Measurements from ENCODE around the gene TATDN3.

DNA sequence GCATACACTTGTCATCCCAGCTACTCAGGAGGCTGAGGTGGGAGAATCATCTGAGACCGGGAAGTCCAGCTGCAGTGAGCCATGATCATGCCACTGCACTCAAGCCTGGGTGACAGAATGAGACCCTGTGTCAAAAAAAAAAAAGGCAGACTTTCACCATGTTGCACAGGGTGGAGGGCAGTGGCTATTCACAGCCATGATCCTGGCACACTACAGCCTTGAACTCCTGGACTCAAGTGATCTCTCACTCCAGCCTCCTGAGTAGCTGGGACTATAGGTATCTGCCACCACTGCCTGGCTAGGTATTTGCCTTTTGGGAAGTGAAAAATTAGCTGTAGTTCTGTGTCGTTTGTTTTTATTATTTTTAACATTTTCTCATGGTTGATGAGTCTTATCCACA is 36.7 kb downstream of the TATDN3 start:
- TF ChIP-seq, protein P1, sequence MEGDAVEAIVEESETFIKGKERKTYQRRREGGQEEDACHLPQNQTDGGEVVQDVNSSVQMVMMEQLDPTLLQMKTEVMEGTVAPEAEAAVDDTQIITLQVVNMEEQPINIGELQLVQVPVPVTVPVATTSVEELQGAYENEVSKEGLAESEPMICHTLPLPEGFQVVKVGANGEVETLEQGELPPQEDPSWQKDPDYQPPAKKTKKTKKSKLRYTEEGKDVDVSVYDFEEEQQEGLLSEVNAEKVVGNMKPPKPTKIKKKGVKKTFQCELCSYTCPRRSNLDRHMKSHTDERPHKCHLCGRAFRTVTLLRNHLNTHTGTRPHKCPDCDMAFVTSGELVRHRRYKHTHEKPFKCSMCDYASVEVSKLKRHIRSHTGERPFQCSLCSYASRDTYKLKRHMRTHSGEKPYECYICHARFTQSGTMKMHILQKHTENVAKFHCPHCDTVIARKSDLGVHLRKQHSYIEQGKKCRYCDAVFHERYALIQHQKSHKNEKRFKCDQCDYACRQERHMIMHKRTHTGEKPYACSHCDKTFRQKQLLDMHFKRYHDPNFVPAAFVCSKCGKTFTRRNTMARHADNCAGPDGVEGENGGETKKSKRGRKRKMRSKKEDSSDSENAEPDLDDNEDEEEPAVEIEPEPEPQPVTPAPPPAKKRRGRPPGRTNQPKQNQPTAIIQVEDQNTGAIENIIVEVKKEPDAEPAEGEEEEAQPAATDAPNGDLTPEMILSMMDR (IDR thresholded peaks at IDR 0.05), result no peak
- no peak for TF ChIP-seq POLR2A (IDR thresholded peaks at IDR 0.05)
